Keratinocyte (primary cell): ENCODE results near the gene PTOV1. TPM values are rescaled to one million over a fixed set of nuclear protein-coding genes. Genes with fewer than 3 reads are reported as not detected.

Experiments used
- DNase-seq: peaks from one replicate; pipeline ENCODE4 v3.0.0-alpha.2; 2011; ENCODE audit warnings: low read depth, missing footprints, low spot score
- FAIRE-seq: peaks from 2 replicates; lab custom pipeline; 2011; peaks lifted over from hg19 to GRCh38; lab: Jason Lieb, UNC
- H2AFZ ChIP-seq: 2 replicates; pipeline ENCODE4 v1.6.0; 2012; ENCODE audit warnings: low read length, control low read depth, inconsistent platforms; ENCODE audit not compliant: control insufficient read depth
- H3K27ac ChIP-seq: 2 replicates; pipeline ENCODE4 v1.5.1; 2011; ENCODE audit warnings: low read length; ENCODE audit not compliant: control insufficient read depth, insufficient read depth
- H3K27me3 ChIP-seq: 3 replicates; pipeline ENCODE4 v1.6.0; 2011; ENCODE audit warnings: low read length; ENCODE audit not compliant: control insufficient read depth, insufficient read depth; ENCODE audit errors: extremely low read depth
- H3K36me3 ChIP-seq, 2 experiments: 2 replicates in 1 of 2; 3 replicates in 1 of 2; pipeline ENCODE4 v1.5.1; 2011; ENCODE audit warnings: low read length in 2 of 2, mild to moderate bottlenecking in 1 of 2; ENCODE audit not compliant: control insufficient read depth in 2 of 2, insufficient read depth in 2 of 2; ENCODE audit errors: extremely low read depth in 1 of 2
- H3K4me1 ChIP-seq: 3 replicates; pipeline ENCODE4 v1.5.1; 2011; ENCODE audit warnings: low read length; ENCODE audit not compliant: control insufficient read depth, insufficient read depth; ENCODE audit errors: extremely low read depth
- H3K4me2 ChIP-seq: 3 replicates; pipeline ENCODE4 v1.6.0; 2011; ENCODE audit warnings: low read depth, low read length; ENCODE audit not compliant: control insufficient read depth, insufficient read depth; ENCODE audit errors: extremely low read depth
- H3K4me3 ChIP-seq, 3 experiments: fragments of 200-600 bp in 1 of 3; sonication (generic) in 1 of 3; 2 replicates in 2 of 3; 3 replicates in 1 of 3; pipeline ENCODE4 v1.5.1; 2011 to 2016; ENCODE audit warnings: low read length in 3 of 3, mild to moderate bottlenecking in 3 of 3, control low read depth in 2 of 3, inconsistent platforms in 1 of 3, low read depth in 1 of 3, mixed read lengths in 1 of 3, mixed run types in 1 of 3, moderate library complexity in 1 of 3; ENCODE audit not compliant: control insufficient read depth in 2 of 3, insufficient read depth in 2 of 3; ENCODE audit errors: extremely low read depth in 1 of 3
- H3K79me2 ChIP-seq: 2 replicates; pipeline ENCODE4 v1.6.0; 2012; ENCODE audit warnings: low read length; ENCODE audit not compliant: control insufficient read depth, insufficient read depth
- H3K9ac ChIP-seq: 3 replicates; pipeline ENCODE4 v1.6.0; 2011; ENCODE audit warnings: low read length; ENCODE audit not compliant: control insufficient read depth, insufficient read depth; ENCODE audit errors: extremely low read depth
- H3K9me1 ChIP-seq: 3 replicates; pipeline ENCODE4 v1.6.0; 2011; ENCODE audit warnings: low read length; ENCODE audit not compliant: control insufficient read depth, insufficient read depth; ENCODE audit errors: extremely low read depth
- H3K9me3 ChIP-seq: 2 replicates; pipeline ENCODE4 v1.5.1; 2012; ENCODE audit warnings: low read depth, low read length; ENCODE audit not compliant: control insufficient read depth
- H4K20me1 ChIP-seq: 3 replicates; pipeline ENCODE4 v1.6.0; 2011; ENCODE audit warnings: low read length; ENCODE audit not compliant: control insufficient read depth, insufficient read depth; ENCODE audit errors: extremely low read depth
- EZH2 ChIP-seq: IDR thresholded peaks from one replicate; pipeline ENCODE4 v1.6.1; 2012; ENCODE audit warnings: inconsistent platforms, mild to moderate bottlenecking, low read length, moderate library complexity
- dilution Hi-C: fragments of 300-500 bp; cut with MboI; formaldehyde crosslinking; loops from one replicate; pipeline ENCODE4 v1.7.0; 2020; ENCODE audit warnings: low sequenced_read_pairs; ENCODE audit not compliant: extremely low pct_ligation_motif_present
- polyA plus RNA-seq, 5 experiments: library from polyadenylated mRNA; depleted of rRNA in 3 of 5; stranded (reverse) in 3 of 5; stranded (forward) in 1 of 5; unstranded in 1 of 5; fragments of >200 nt; gene quantifications; 1 replicate in 1 of 5; 2 replicates in 3 of 5; 3 replicates in 1 of 5; pipeline versions ENCODE4 v1.2.1 to v1.2.3, GENCODE V29; 2011 to 2012; ENCODE audit warnings: missing spikeins in 2 of 5, low read depth in 1 of 5, low replicate concordance in 1 of 5
- TF ChIP-seq, protein P1 (sequence below), 3 experiments: IDR thresholded peaks in 1 of 3; conservative IDR thresholded peaks in 1 of 3; optimal IDR thresholded peaks in 1 of 3; 2 replicates in 2 of 3; 3 replicates in 1 of 3; pipeline versions ENCODE3 to v1.5.1; 2011; ENCODE audit warnings: low read length in 3 of 3, mild to moderate bottlenecking in 3 of 3, moderate library complexity in 2 of 3, control low read depth in 1 of 3, inconsistent platforms in 1 of 3; ENCODE audit not compliant: insufficient read depth in 2 of 3; ENCODE audit errors: extremely low read depth in 1 of 3

PTOV1 gene
- polyA plus RNA-seq, 1 donor (not counting 4 experiments of a cell fraction or from before 2014, with no cell fraction given): 22.9 TPM

GRCh38 chr19:49844138-49845095 lies 6.5 kb upstream of the PTOV1 start:
- no peak for TF ChIP-seq EZH2
- TF ChIP-seq, protein P1, sequence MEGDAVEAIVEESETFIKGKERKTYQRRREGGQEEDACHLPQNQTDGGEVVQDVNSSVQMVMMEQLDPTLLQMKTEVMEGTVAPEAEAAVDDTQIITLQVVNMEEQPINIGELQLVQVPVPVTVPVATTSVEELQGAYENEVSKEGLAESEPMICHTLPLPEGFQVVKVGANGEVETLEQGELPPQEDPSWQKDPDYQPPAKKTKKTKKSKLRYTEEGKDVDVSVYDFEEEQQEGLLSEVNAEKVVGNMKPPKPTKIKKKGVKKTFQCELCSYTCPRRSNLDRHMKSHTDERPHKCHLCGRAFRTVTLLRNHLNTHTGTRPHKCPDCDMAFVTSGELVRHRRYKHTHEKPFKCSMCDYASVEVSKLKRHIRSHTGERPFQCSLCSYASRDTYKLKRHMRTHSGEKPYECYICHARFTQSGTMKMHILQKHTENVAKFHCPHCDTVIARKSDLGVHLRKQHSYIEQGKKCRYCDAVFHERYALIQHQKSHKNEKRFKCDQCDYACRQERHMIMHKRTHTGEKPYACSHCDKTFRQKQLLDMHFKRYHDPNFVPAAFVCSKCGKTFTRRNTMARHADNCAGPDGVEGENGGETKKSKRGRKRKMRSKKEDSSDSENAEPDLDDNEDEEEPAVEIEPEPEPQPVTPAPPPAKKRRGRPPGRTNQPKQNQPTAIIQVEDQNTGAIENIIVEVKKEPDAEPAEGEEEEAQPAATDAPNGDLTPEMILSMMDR (optimal IDR thresholded peaks at IDR 0.05 in 1 of 3, IDR thresholded peaks at IDR 0.05 in 1 of 3, conservative IDR thresholded peaks at IDR 0.05 in 1 of 3; ENCODE audit: extremely low read depth in 1 of 3, insufficient read depth in 2 of 3, low read length in 3 of 3): no peak
- no peak for FAIRE-seq

DNA sequence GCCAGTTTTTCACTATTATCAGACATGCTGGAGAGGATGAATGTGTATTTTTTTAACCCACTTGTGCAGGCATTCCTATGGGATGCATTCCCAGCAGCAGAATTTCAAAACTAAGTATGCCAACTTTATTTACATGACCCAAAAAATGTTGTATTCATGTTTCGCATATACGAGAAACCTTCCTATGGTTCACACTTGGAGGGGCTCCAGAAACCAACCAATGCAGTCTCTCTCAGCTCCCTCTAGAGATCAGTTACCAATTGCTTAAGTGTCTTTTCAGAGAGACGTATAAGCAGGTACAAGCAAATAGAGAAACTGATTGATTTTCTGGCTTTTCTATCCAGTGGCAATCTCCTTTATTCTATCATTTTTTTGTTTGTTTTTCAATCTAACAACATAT lies 5.5 kb upstream of the PTOV1 start:
- DNase-seq (no peak), FAIRE-seq (no peak)
- Histone ChIP-seq H3K9me1 (no peaks in the 10 kb centered on the region), H3K4me1 (peaks cover 14% of the 10 kb centered on the region), H4K20me1 (no peaks in the 10 kb centered on the region), H2AFZ (no peak overlapping the region), H3K4me2 (no peak overlapping the region), H3K27me3 (no peaks in the 10 kb centered on the region), H3K9me3 (no peaks in the 10 kb centered on the region), H3K9ac (no peak overlapping the region), H3K36me3 (no peaks in the 10 kb centered on the region), H3K27ac (no peak overlapping the region), H3K79me2 (no peaks in the 10 kb centered on the region), H3K4me3 (no peak overlapping the region)
- dilution Hi-C loops: no loop called here
- TF ChIP-seq EZH2: no peak
- TF ChIP-seq, protein P1 (optimal IDR thresholded peaks at IDR 0.05 in 1 of 3, IDR thresholded peaks at IDR 0.05 in 1 of 3, conservative IDR thresholded peaks at IDR 0.05 in 1 of 3; ENCODE audit: extremely low read depth in 1 of 3, insufficient read depth in 2 of 3, low read length in 3 of 3): no peak

More at GRCh38 chr19:49844138-49845095, 6.5 kb upstream of the PTOV1 start:
- no peak for DNase-seq
- H2AFZ ChIP-seq: no peak overlapping the region
- H3K9me1 ChIP-seq: no peaks in the 10 kb centered on the region
- dilution Hi-C loops: no loop called here
- H3K27me3 ChIP-seq: no peaks in the 10 kb centered on the region
- H3K4me3 ChIP-seq: no peak overlapping the region
- H3K36me3 ChIP-seq: no peaks in the 10 kb centered on the region
- no peak overlapping the region for H3K4me2 ChIP-seq
- H4K20me1 ChIP-seq: no peaks in the 10 kb centered on the region
- no peak overlapping the region for H3K27ac ChIP-seq
- H3K9ac ChIP-seq: no peak overlapping the region
- H3K4me1 ChIP-seq: peaks cover 9% of the 10 kb centered on the region
- no peaks in the 10 kb centered on the region for H3K9me3 ChIP-seq
- H3K79me2 ChIP-seq: no peaks in the 10 kb centered on the region
